HUES6 (cell line): Measurements from ENCODE around the gene TTC21A.

ENCODE experiments used
- H3K27ac ChIP-seq: 2 replicates; pipeline ENCODE4 v1.7.0; 2013; ENCODE audit warnings: low read depth, mild to moderate bottlenecking, low read length, inconsistent platforms
- H3K27me3 ChIP-seq: 2 replicates; pipeline ENCODE4 v1.6.1; 2013; ENCODE audit warnings: low read length; ENCODE audit not compliant: control insufficient read depth, insufficient read depth
- H3K36me3 ChIP-seq: 2 replicates; pipeline ENCODE4 v1.6.1; 2013; ENCODE audit warnings: low read length; ENCODE audit not compliant: control insufficient read depth, insufficient read depth
- H3K4me1 ChIP-seq: 2 replicates; pipeline ENCODE4 v1.6.1; 2013; ENCODE audit warnings: low read length; ENCODE audit not compliant: control insufficient read depth, insufficient read depth
- H3K4me3 ChIP-seq: 2 replicates; pipeline ENCODE4 v1.5.1; 2013; ENCODE audit warnings: low read depth, low read length
- H3K9ac ChIP-seq: one replicate; pipeline ENCODE4 v1.6.1; 2013; ENCODE audit warnings: mild to moderate bottlenecking, low read length
- H3K9me3 ChIP-seq: 2 replicates; pipeline ENCODE4 v1.6.1; 2013; ENCODE audit warnings: low read depth, low read length; ENCODE audit not compliant: control insufficient read depth, insufficient read depth

Gene TTC21A

DNA sequence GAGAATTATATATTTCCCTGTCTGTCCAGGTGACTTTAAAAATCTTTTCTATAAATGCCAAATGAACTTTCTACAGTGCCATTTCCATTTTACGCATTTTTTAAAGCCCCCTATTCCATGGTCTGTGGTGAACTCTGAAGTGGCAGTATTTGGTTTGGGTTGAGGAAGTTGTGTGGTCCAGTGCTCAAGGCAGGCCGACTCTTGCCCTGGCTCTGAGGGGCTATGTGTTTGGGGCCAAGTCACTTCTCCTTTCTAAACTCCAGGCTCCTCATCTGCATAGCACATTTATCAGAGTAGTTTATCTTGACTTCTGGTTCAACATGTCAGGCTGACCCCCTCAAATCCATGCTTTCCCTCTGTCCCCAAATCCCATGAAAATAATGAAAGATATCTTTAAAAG lies 14.1 kb downstream of the TTC21A start:
- no peaks in the 10 kb centered on the region for H3K27me3 ChIP-seq
- no peak overlapping the region for H3K9ac ChIP-seq
- H3K4me1 ChIP-seq = no peaks in the 10 kb centered on the region; the same call in 1 of the 2 replicates
- H3K27ac ChIP-seq = no peak overlapping the region
- H3K9me3 ChIP-seq = no peaks in the 10 kb centered on the region
- no peak overlapping the region for H3K4me3 ChIP-seq
- no peaks in the 10 kb centered on the region for H3K36me3 ChIP-seq

DNA sequence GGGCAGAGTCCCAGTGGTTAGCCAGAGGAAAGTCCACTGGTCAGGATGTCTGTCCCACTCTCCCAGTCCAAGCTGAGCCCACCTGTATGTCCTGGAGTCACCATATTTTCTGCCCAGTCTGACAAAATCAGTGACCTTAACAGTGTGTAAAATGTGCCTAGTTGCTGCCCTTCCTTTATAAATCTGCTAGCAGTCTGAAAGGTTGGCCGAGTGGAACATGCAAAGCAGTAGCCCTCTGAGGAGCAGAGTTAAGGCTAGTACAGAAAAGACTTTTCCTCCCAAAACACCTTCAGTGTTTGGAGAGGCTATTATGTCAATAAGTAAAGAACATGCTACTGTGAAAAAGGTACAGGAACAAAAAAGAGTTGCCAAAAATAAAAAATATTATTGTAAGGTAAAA lies 15.3 kb downstream of the TTC21A start:
- H3K27ac ChIP-seq = no peak overlapping the region
- no peak overlapping the region for H3K9ac ChIP-seq
- H3K27me3 ChIP-seq = no peaks in the 10 kb centered on the region
- H3K4me3 ChIP-seq = no peak overlapping the region
- no peaks in the 10 kb centered on the region for H3K36me3 ChIP-seq
- H3K4me1 ChIP-seq = no peaks in the 10 kb centered on the region; the same call in 1 of the 2 replicates
- no peaks in the 10 kb centered on the region for H3K9me3 ChIP-seq

DNA sequence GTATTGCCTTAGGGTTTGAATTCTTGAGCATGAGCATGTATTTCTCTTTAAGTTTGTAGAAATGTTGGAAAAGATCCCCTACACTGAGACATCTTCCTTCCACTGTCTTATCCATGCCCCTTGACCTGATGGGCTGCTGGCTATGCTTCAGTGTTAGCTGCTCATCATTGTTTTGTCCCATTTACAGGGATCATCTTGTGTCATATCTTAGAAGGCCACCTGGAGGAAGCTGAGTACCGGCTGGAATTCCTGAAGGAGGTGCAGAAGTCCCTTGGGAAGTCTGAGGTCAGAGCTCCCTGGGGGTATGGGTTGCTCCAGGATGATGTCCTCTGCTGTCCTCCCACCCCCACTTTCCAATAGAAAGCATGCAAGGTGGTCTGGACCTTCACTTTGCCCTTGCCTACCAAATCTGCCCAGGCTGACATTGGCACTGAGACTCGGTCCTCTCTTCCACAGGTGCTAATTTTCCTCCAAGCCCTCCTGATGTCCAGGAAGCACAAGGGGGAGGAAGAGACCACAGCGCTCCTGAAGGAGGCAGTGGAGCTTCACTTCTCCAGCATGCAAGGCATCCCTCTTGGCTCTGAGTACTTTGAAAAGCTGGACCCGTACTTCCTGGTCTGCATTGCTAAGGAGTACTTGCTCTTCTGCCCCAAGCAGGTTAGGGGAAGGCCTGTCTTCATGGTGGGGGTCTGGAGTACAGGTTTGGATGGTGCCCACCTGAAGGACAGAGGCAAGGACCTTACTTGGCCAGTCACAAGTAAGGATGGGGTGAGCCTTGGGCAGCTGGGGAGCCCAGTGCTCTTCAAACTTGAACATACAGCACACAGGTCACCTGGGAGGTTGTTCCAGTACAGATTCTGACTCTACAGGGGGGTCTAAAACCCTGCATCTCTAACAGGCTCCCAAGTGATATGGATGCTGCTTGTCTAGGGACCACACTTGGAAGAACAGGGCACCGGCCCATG lies 17.7 kb downstream of the TTC21A start:
- Histone ChIP-seq H3K9ac (no peak overlapping the region), H3K27ac (no peak overlapping the region), H3K27me3 (no peaks in the 10 kb centered on the region), H3K4me3 (no peak overlapping the region), H3K9me3 (no peaks in the 10 kb centered on the region), H3K4me1 (no peaks in the 10 kb centered on the region; the same call in 1 of the 2 replicates), H3K36me3 (no peaks in the 10 kb centered on the region)

DNA sequence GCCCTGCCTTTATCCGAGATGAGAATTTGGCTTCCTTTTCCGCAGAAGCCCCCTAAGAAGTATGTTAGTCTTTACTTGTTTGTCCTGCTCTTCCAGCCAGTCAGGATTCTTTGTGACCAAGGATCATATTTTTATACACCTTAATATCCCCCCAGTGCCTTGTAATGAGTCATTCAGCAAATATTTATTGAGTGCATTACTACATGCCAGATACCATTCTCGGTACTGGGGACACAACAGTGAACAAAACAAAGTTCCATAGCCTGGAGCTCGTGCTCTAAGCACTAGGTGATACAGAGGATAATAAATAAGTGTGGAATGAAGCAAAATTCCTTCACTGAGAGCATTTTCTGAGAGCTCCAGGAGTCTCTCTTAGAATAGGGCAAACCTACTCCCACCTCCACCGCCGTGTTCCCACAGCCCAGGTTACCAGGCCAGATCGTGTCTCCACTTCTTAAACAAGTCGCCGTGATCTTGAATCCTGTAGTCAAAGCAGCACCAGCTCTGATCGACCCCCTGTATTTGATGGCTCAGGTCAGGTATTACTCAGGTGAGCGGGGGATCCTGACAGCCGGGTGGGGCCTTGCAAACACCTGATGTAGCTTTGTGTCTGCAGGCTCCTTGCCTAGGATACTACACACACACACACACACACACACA lies 18.5 kb downstream of the TTC21A start:
- no peaks in the 10 kb centered on the region; the same call in 1 of the 2 replicates for H3K4me1 ChIP-seq
- H3K9me3 ChIP-seq = no peaks in the 10 kb centered on the region
- no peak overlapping the region for H3K27ac ChIP-seq
- no peak overlapping the region for H3K9ac ChIP-seq
- no peak overlapping the region for H3K4me3 ChIP-seq
- no peaks in the 10 kb centered on the region for H3K27me3 ChIP-seq
- H3K36me3 ChIP-seq = no peaks in the 10 kb centered on the region

DNA sequence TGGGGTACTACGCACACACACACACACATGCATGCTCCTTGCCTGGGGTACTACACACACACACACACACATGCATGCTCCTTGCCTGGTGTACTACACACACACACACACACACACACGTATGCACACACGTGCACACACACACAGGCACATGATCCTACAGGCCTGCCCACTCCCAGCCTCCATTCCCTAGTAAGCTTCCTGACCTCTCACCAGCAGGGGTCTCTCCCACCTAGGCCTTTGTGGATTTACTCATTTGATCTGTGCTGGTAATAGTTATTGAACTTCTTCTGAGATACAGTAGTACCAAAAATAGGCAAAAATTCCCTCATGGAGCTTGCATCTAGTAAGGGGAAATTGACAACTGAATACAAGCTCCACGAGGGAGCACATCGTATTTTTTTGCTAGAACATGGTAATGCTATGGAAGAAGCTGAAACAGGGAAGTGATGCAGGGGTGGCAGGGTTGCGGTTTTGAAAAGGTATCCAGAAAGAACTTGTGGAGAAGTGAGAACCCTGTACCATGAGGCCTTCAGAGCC lies 19.1 kb downstream of the TTC21A start:
- no peaks in the 10 kb centered on the region for H3K36me3 ChIP-seq
- no peak overlapping the region for H3K9ac ChIP-seq
- no peaks in the 10 kb centered on the region for H3K27me3 ChIP-seq
- no peaks in the 10 kb centered on the region for H3K9me3 ChIP-seq
- no peak overlapping the region for H3K27ac ChIP-seq
- no peaks in the 10 kb centered on the region; the same call in 1 of the 2 replicates for H3K4me1 ChIP-seq
- H3K4me3 ChIP-seq = no peak overlapping the region

DNA sequence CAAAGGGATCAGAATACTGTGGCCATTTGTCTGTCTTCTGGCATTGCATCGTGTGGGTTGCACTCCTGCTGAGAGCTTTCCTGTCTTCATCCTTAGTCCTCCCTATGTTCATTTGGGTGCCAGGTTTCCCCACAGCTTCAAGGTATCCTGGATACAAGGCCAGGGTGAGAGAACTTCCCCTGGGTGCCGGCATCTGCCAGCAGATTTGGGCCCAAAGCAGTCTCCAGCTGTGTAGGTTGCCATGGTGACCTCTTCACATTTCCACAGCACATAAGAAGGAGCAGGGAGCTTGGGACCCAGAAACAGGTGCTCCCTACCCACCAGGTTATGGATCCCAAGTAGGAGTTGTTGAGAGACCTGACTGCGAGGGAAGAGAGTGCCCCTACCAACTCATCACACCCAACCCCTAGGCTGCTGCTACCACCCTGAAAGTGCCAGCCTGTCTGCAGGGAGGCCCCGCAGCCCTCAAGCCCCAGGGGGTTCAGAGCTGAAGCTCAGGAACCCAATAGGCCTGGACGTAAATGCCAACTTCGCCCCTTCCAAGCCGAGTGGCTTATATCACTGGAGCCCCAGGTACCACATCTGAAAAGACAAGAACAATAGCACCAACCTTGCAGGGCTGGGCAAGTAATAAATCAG lies 19.9 kb downstream of the TTC21A start:
- no peak overlapping the region for H3K27ac ChIP-seq
- H3K4me3 ChIP-seq = no peak overlapping the region
- no peaks in the 10 kb centered on the region; the same call in 1 of the 2 replicates for H3K4me1 ChIP-seq
- no peak overlapping the region for H3K9ac ChIP-seq
- no peaks in the 10 kb centered on the region for H3K27me3 ChIP-seq
- H3K9me3 ChIP-seq = no peaks in the 10 kb centered on the region
- H3K36me3 ChIP-seq = no peaks in the 10 kb centered on the region

DNA sequence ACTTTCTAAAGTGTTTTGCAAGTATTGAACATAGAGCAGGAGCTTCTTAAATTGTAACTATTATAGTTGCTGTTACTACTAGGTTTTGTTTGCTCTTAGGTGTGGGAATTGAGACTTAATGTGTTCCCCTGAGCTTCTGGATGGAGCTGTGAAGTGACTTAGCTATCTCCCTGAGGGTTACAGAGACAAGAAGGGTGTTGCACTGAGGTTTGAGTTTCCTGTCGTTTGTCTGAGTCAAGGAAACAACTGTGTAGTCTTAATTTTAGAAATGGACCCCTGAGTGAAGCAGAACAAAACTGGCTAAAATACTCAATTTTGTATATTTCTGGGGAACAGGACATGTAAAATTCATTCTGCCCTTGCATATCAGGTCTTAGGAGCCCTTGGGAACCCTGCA lies 20.4 kb downstream of the TTC21A start:
- Histone ChIP-seq H3K36me3 (no peaks in the 10 kb centered on the region), H3K27me3 (no peaks in the 10 kb centered on the region), H3K4me3 (no peak overlapping the region), H3K9me3 (no peaks in the 10 kb centered on the region), H3K27ac (no peak overlapping the region), H3K9ac (no peak overlapping the region), H3K4me1 (no peaks in the 10 kb centered on the region; the same call in 1 of the 2 replicates)

DNA sequence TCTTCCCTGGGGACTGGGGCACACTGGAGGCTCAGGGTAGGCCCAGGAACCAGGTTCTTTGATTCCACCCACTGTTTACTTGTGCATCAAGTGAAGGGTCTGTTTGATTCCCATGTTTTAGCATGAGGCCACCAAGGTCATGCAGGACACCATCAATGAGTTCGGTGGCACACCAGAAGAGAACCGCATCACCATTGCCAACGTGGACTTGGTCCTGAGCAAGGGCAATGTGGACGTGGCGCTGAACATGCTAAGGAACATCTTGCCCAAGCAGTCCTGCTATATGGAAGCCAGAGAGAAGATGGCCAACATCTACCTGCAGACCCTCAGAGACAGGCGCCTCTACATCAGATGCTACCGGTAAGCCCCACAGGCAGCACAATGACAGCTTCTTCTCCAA lies 21.5 kb downstream of the TTC21A start:
- no peaks in the 10 kb centered on the region for H3K27me3 ChIP-seq
- no peak overlapping the region for H3K27ac ChIP-seq
- H3K9me3 ChIP-seq = no peaks in the 10 kb centered on the region
- H3K9ac ChIP-seq = no peak overlapping the region
- H3K36me3 ChIP-seq = no peaks in the 10 kb centered on the region
- H3K4me3 ChIP-seq = no peak overlapping the region
- H3K4me1 ChIP-seq = no peaks in the 10 kb centered on the region; the same call in 1 of the 2 replicates

DNA sequence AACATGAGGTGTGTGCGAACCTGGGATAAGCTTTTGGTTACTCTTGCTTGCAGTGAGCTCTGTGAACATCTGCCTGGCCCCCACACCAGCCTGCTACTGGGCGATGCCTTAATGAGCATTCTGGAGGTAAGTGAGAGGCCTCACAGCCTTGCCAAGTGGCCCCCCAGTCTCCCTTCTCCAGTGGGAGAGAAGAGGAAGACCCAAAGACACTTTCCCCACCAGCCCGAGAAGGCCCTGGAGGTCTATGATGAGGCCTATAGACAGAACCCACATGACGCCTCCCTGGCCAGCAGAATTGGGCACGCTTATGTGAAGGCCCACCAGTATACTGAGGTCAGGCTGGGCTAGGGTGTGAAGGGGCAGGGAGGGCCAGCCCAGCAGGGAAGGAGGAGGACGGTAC lies 22.5 kb downstream of the TTC21A start:
- Histone ChIP-seq H3K9me3 (no peaks in the 10 kb centered on the region), H3K9ac (no peak overlapping the region), H3K4me3 (no peak overlapping the region), H3K27me3 (no peaks in the 10 kb centered on the region), H3K4me1 (no peaks in the 10 kb centered on the region; the same call in 1 of the 2 replicates), H3K27ac (no peak overlapping the region), H3K36me3 (no peaks in the 10 kb centered on the region)

DNA sequence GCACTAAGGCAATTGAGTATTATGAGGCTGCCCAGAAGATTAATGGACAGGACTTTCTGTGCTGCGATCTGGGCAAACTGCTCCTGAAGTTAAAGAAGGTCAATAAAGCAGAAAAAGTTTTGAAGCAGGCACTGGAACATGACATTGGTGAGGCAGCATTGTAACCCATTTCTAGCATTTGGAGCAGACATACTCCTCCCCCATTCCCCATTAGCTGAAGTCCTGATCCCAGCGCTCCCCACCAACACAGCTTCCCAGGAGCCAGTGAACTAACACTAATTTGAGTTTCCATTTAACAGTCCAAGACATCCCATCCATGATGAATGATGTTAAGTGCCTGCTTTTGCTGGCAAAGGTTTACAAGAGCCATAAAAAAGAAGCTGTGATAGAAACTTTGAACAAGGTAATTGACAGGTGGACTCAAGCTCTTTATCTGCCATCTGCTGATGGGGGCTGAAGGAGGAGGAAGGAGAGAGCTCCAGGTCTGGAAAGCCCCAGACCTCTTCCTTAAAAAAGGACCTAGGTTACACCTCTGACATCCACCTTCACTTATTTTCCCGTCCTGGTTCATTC lies 23.3 kb downstream of the TTC21A start:
- H3K27ac ChIP-seq = no peak overlapping the region
- H3K9me3 ChIP-seq = no peaks in the 10 kb centered on the region
- no peaks in the 10 kb centered on the region; the same call in 1 of the 2 replicates for H3K4me1 ChIP-seq
- H3K4me3 ChIP-seq = no peak overlapping the region
- no peaks in the 10 kb centered on the region for H3K27me3 ChIP-seq
- H3K9ac ChIP-seq = no peak overlapping the region
- no peaks in the 10 kb centered on the region for H3K36me3 ChIP-seq
